ENCODE data around the gene DOK4.

DOK4 gene

DNA sequence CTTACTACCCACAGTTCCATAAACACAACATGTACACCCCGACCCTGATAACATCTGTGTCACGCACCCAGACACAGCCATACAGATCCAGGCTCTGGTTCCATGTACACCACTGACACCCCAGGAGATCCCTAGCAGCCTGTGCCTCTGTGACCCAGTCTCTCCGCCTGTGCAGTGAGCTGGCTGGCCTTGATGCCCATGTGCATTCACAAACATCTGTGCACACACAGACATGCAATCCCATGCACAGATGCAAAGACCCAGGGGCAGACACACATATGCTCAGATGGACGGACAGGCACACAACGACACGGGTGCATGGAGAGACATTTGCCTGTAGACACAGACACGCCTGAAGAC, 46.0 kb upstream of the DOK4 start:
- Mint-ChIP-seq H3K9me3 (no peaks in the 10 kb centered on the region), H3K4me1 (peaks cover 55% of the 10 kb centered on the region), H3K27me3 (ENCODE audit: low read depth) (peaks cover 28% of the 10 kb centered on the region), H3K36me3 (ENCODE audit: low read depth) (peaks cover 27% of the 10 kb centered on the region), H3K4me3 (peak overlapping the region; percentile 57 to 70 (median 58)), H3K27ac (peak overlapping the region; percentile 34 to 83 (median 74))
- TF ChIP-seq CTCF (IDR thresholded peaks at IDR 0.05; ENCODE audit: unreplicated experiment in 3 of 3) = no peak

GRCh38 chr16:57531635-57532265, 45.5 kb upstream of the DOK4 start:
- peaks cover 31% of the 10 kb centered on the region for H3K27me3 Mint-ChIP-seq (ENCODE audit: low read depth)
- no peak for TF ChIP-seq CTCF (IDR thresholded peaks at IDR 0.05; ENCODE audit: unreplicated experiment in 3 of 3)
- peaks cover 52% of the 10 kb centered on the region for H3K4me1 Mint-ChIP-seq
- peak overlapping the region; percentile 34 to 83 (median 74) for H3K27ac Mint-ChIP-seq
- no peaks in the 10 kb centered on the region for H3K9me3 Mint-ChIP-seq
- H3K36me3 Mint-ChIP-seq (ENCODE audit: low read depth) = peaks cover 27% of the 10 kb centered on the region
- peak overlapping the region; percentile 57 to 70 (median 58) for H3K4me3 Mint-ChIP-seq

GRCh38 chr16:57531253-57531575, 44.9 kb upstream of the DOK4 start:
- no peaks in the 10 kb centered on the region for H3K9me3 Mint-ChIP-seq
- no peak for TF ChIP-seq CTCF (IDR thresholded peaks at IDR 0.05; ENCODE audit: unreplicated experiment in 3 of 3)
- peaks cover 27% of the 10 kb centered on the region for H3K36me3 Mint-ChIP-seq (ENCODE audit: low read depth)
- peaks cover 52% of the 10 kb centered on the region for H3K4me1 Mint-ChIP-seq
- H3K27ac Mint-ChIP-seq = peak overlapping the region in 2 of 3 experiments; percentile 20 to 49
- H3K4me3 Mint-ChIP-seq = peak overlapping the region in 2 of 3 experiments; percentile 7 to 19
- H3K27me3 Mint-ChIP-seq (ENCODE audit: low read depth) = peaks cover 32% of the 10 kb centered on the region

GRCh38 chr16:57530522-57531252, 44.4 kb upstream of the DOK4 start:
- no peak for TF ChIP-seq CTCF (IDR thresholded peaks at IDR 0.05; ENCODE audit: unreplicated experiment in 3 of 3)
- Mint-ChIP-seq H3K36me3 (ENCODE audit: low read depth) (peaks cover 27% of the 10 kb centered on the region), H3K4me3 (peak overlapping the region in 2 of 3 experiments; percentile 21 to 54), H3K4me1 (peaks cover 52% of the 10 kb centered on the region), H3K9me3 (no peaks in the 10 kb centered on the region), H3K27ac (peak overlapping the region in 1 of 3 experiments; percentile 43), H3K27me3 (ENCODE audit: low read depth) (peaks cover 32% of the 10 kb centered on the region)

DNA sequence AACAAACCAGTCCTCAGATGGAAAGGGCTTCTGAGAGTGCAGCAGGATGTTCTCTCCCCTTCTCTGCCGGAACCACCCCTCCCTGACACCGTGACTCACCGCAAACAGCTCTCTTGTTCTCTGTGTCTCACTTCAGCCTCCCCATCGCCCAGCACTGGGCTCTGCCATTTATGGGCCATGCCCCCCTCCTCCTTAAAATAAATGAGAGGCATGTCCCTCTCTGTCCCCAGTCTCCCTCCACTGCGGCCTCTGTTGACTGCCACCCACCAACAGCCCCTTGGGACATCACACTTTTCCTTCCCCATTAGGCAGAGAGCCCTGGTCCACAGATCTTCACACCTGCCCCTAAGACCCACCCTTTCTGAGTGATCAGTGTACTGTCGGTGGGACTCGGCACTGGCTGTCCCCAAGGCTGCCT, 43.8 kb upstream of the DOK4 start:
- no peak for TF ChIP-seq CTCF (IDR thresholded peaks at IDR 0.05; ENCODE audit: unreplicated experiment in 3 of 3)
- Mint-ChIP-seq H3K27ac (peak overlapping the region in 1 of 3 experiments; percentile 43), H3K4me3 (peak overlapping the region; percentile 4 to 54 (median 21)), H3K36me3 (ENCODE audit: low read depth) (peaks cover 32% of the 10 kb centered on the region), H3K4me1 (peaks cover 52% of the 10 kb centered on the region), H3K27me3 (ENCODE audit: low read depth) (peaks cover 35% of the 10 kb centered on the region), H3K9me3 (no peaks in the 10 kb centered on the region)
